GM12875 (cell line): ENCODE measurements around the gene COX5A.
"Not testable (repeated sequence)": the region's sequence is repeated elsewhere in the genome, so short reads cannot be mapped to it uniquely, and the experiment has no call there.

ENCODE experiments used
- H3K4me3 ChIP-seq: one replicate; pipeline ENCODE4 v1.5.1; 2011; ENCODE audit warnings: low read depth, low read length, control low read depth
- CTCF ChIP-seq: IDR thresholded peaks from 2 replicates; pipeline ENCODE4 v1.5.1; 2011; ENCODE audit warnings: low read depth, mild to moderate bottlenecking, control low read depth, inconsistent platforms, low read length, moderate library complexity, borderline replicate concordance; ENCODE audit not compliant: insufficient read depth

The COX5A gene

GRCh38 chr15:74901612-74902063 lies 36.2 kb downstream of the COX5A start:
- TF ChIP-seq CTCF: peak; percentile 69
- no peak overlapping the region for H3K4me3 ChIP-seq

GRCh38 chr15:74897300-74897701 lies 40.6 kb downstream of the COX5A start:
- H3K4me3 ChIP-seq: no peak overlapping the region
- no peak for TF ChIP-seq CTCF

GRCh38 chr15:74896316-74896715 lies 41.6 kb downstream of the COX5A start:
- TF ChIP-seq CTCF: no peak
- H3K4me3 ChIP-seq: no peak overlapping the region

- no peak overlapping the region for H3K4me3 ChIP-seq
- TF ChIP-seq CTCF: no peak
Observed at GRCh38 chr15:74895830-74896229, 42.0 kb downstream of the COX5A start.

GRCh38 chr15:74894383-74894782 lies 43.5 kb downstream of the COX5A start:
- H3K4me3 ChIP-seq: not testable (repeated sequence)

- TF ChIP-seq CTCF: no peak
- H3K4me3 ChIP-seq: no peak overlapping the region
Observed at GRCh38 chr15:74893627-74894026, 44.2 kb downstream of the COX5A start.

GRCh38 chr15:74892931-74893330 lies 44.9 kb downstream of the COX5A start:
- H3K4me3 ChIP-seq: no peak overlapping the region
- TF ChIP-seq CTCF: no peak

GRCh38 chr15:74892313-74892712 lies 45.6 kb downstream of the COX5A start:
- no peak overlapping the region for H3K4me3 ChIP-seq
- TF ChIP-seq CTCF: no peak
